WTC11 (cell line): ENCODE measurements around the gene C17orf113. TPM values are rescaled to one million over a fixed set of nuclear protein-coding genes. Genes with fewer than 3 reads are reported as not detected.

Experiments used
- ATAC-seq: fragments of 200-7000 bp; cut with Tn5 transposase; 2 replicates; pipeline ENCODE4 v1.10.0; 2021; ENCODE audit warnings: mild to moderate bottlenecking, moderate library complexity
- CTCF ChIA-PET: fragments of 300-600 bp; sonication (Branson Sonifier 250); formaldehyde crosslinking; loops from one replicate; lab custom pipeline; 2021; ENCODE audit warnings: antibody characterized with exemption; lab: Charles Lee
- POLR2A ChIA-PET: fragments of 350-600 bp; sonication (Branson Sonifier 250); formaldehyde crosslinking; loops from one replicate; lab custom pipeline; 2021; ENCODE audit warnings: antibody characterized with exemption; lab: Charles Lee
- DNase-seq: peaks from one replicate; pipeline ENCODE4 v3.0.0; 2021; ENCODE audit warnings: low spot score
- H3K27ac Mint-ChIP-seq: 2 replicates; pipeline ENCODE4 v1.8.0; 2021; ENCODE audit warnings: mixed read lengths
- H3K27me3 Mint-ChIP-seq: 2 replicates; pipeline ENCODE4 v1.8.0; 2021; ENCODE audit warnings: low read depth, mild to moderate bottlenecking, moderate library complexity, mixed read lengths
- H3K36me3 Mint-ChIP-seq: 2 replicates; pipeline ENCODE4 v1.8.0; 2021; ENCODE audit warnings: mixed read lengths
- H3K4me1 Mint-ChIP-seq: 2 replicates; pipeline ENCODE4 v1.8.0; 2022; ENCODE audit warnings: mixed read lengths
- H3K4me3 Mint-ChIP-seq: 2 replicates; pipeline ENCODE4 v1.8.0; 2021; ENCODE audit warnings: mild to moderate bottlenecking, moderate library complexity, mixed read lengths
- H3K9me3 Mint-ChIP-seq: 2 replicates; pipeline ENCODE4 v1.8.0; 2021; ENCODE audit warnings: mixed read lengths
- CBFB ChIP-seq: sonication (generic); formaldehyde crosslinking; IDR thresholded peaks from 2 replicates; pipeline ENCODE4 v1.8.1; 2022; ENCODE audit warnings: mild to moderate bottlenecking, low read depth, missing genetic modification reagents
- EMX1 ChIP-seq: fragments of 250-450 bp; sonication (Bioruptor Pico); IDR thresholded peaks from 2 replicates; pipeline ENCODE4 v1.8.0; 2021; ENCODE audit warnings: mild to moderate bottlenecking
- FOXJ3 ChIP-seq: sonication (generic); formaldehyde crosslinking; IDR thresholded peaks from 2 replicates; pipeline ENCODE4 v1.9.0; 2021; ENCODE audit warnings: missing genetic modification reagents, mild to moderate bottlenecking, borderline replicate concordance
- FOXK1 ChIP-seq: sonication (generic); formaldehyde crosslinking; IDR thresholded peaks from 2 replicates; pipeline ENCODE4 v1.8.0; 2022; ENCODE audit warnings: mild to moderate bottlenecking, moderate library complexity, missing genetic modification reagents
- JAZF1 ChIP-seq: fragments of 250-450 bp; sonication (Bioruptor Pico); IDR thresholded peaks from 2 replicates; pipeline ENCODE4 v1.9.0; 2021; ENCODE audit warnings: moderate library complexity, mild to moderate bottlenecking, inconsistent platforms
- NR3C1 ChIP-seq: sonication (generic); formaldehyde crosslinking; conservative IDR thresholded peaks from 2 replicates; pipeline ENCODE4 v1.8.1; 2023; ENCODE audit warnings: low read depth, mild to moderate bottlenecking, missing genetic modification reagents
- OVOL2 ChIP-seq: fragments of 250-450 bp; sonication (Bioruptor Pico); IDR thresholded peaks from 2 replicates; pipeline ENCODE4 v1.9.0; 2021; ENCODE audit warnings: mild to moderate bottlenecking, borderline replicate concordance
- TEAD4 ChIP-seq: sonication (generic); formaldehyde crosslinking; IDR thresholded peaks from 2 replicates; pipeline ENCODE4 v1.8.0; 2022; ENCODE audit warnings: mild to moderate bottlenecking, missing genetic modification reagents
- ZNF219 ChIP-seq: sonication (generic); formaldehyde crosslinking; IDR thresholded peaks from 2 replicates; pipeline ENCODE4 v1.8.0; 2023; ENCODE audit warnings: missing genetic modification reagents, mild to moderate bottlenecking, borderline replicate concordance
- ZNF232 ChIP-seq: sonication (generic); formaldehyde crosslinking; IDR thresholded peaks from 2 replicates; pipeline ENCODE4 v1.8.0; 2022; ENCODE audit warnings: mild to moderate bottlenecking, missing genetic modification reagents
- total RNA-seq: library from RNA; stranded (reverse); gene quantifications from 3 replicates; pipeline ENCODE4 v1.2.3, GENCODE V29; 2021
- TF ChIP-seq, protein P1 (sequence below): fragments of 250-450 bp; sonication (Bioruptor Pico); IDR thresholded peaks from 2 replicates; pipeline ENCODE4 v2.1.2; 2022; ENCODE audit warnings: mild to moderate bottlenecking, moderate library complexity
- TF ChIP-seq, protein P2 (sequence below): sonication (generic); formaldehyde crosslinking; IDR thresholded peaks from 2 replicates; pipeline ENCODE4 v1.8.0; 2022; ENCODE audit warnings: mild to moderate bottlenecking, missing genetic modification reagents
- TF ChIP-seq, protein P3 (sequence below): sonication (generic); formaldehyde crosslinking; IDR thresholded peaks from 2 replicates; pipeline ENCODE4 v1.8.0; 2022; ENCODE audit warnings: missing genetic modification reagents
- TF ChIP-seq, protein P4 (sequence below): sonication (generic); formaldehyde crosslinking; IDR thresholded peaks from 2 replicates; pipeline ENCODE4 v1.8.0; 2022; ENCODE audit warnings: mild to moderate bottlenecking, missing genetic modification reagents
- TF ChIP-seq, protein P5 (sequence below): sonication (generic); formaldehyde crosslinking; IDR thresholded peaks from 2 replicates; pipeline ENCODE4 v1.8.1; 2023; ENCODE audit warnings: mild to moderate bottlenecking, missing genetic modification reagents, moderate library complexity
- TF ChIP-seq, protein P6 (sequence below): sonication (generic); formaldehyde crosslinking; IDR thresholded peaks from 2 replicates; pipeline ENCODE4 v1.8.1; 2023; ENCODE audit warnings: mild to moderate bottlenecking, missing genetic modification reagents, borderline replicate concordance
- TF ChIP-seq, protein P7 (sequence below): sonication (generic); formaldehyde crosslinking; IDR thresholded peaks from 2 replicates; pipeline ENCODE4 v1.8.1; 2023; ENCODE audit warnings: mild to moderate bottlenecking, moderate library complexity, missing genetic modification reagents

Gene C17orf113
- total RNA-seq, 1 experiment from 2014 or later = 1.9 TPM

DNA sequence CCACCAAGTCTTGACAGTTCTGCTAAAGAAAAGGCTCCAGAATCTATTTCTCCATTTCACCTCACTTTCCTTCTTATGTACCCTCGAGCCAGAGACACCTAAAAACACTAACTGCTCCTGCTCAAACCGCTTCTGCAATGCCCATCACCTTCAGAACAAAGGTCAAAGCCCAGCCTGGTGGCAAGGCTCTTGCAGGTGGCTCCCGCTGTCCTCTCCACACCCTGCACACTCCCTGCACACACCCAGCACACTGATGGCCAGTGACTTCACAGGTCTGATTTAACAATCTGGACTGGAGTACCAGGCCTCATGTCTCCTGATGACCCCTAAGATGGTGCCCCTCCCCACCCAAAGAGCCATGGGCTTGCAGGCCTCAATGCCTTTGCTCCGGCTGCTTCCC, 9.8 kb upstream of the C17orf113 start:
- CTCF ChIA-PET = interaction anchor here (1.1 to 2.3 kb wide), 3 partner anchors 12 to 41 kb away, joined by 4 to 13 read pairs (median 6); no protein-coding TSS in a partner anchor
- POLR2A ChIA-PET = no interaction called here
- Mint-ChIP-seq H3K4me1 (peaks cover 25% of the 10 kb centered on the region), H3K27ac (no peak overlapping the region; the same call in 1 of the 2 replicates), H3K4me3 (no peak overlapping the region)
- TF ChIP-seq, protein P1, sequence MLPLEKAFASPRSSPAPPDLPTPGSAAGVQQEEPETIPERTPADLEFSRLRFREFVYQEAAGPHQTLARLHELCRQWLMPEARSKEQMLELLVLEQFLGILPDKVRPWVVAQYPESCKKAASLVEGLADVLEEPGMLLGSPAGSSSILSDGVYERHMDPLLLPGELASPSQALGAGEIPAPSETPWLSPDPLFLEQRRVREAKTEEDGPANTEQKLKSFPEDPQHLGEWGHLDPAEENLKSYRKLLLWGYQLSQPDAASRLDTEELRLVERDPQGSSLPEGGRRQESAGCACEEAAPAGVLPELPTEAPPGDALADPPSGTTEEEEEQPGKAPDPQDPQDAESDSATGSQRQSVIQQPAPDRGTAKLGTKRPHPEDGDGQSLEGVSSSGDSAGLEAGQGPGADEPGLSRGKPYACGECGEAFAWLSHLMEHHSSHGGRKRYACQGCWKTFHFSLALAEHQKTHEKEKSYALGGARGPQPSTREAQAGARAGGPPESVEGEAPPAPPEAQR = no peak
- TF ChIP-seq, all 79 proteins: peak for 0
- no peaks in the 10 kb centered on the region for H3K36me3 Mint-ChIP-seq
- ATAC-seq (no peak), DNase-seq (no peak)
- no peaks in the 10 kb centered on the region for H3K9me3 Mint-ChIP-seq
- no peaks in the 10 kb centered on the region; the same call in 1 of the 2 replicates for H3K27me3 Mint-ChIP-seq

DNA sequence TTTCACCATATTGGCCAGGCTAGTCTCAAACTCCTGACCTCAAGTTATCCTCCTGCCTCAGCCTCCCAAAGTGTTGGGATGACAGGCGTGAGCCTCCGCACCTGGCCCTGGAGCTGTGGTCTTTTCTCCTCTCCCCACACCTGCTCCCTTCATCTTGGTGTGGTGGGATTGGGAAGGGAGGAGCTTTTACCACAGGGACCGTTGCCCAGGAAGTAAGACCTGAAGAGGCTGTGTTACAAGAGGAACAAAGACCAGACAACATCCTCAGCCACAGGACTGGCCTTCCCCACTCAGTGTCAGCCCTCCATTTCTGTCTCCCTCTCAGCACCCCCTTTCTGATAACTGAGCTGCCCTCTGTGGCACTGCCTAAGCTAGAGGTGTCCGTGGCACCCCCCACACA, 9.4 kb upstream of the C17orf113 start:
- Mint-ChIP-seq H3K27ac (no peak overlapping the region; the same call in 1 of the 2 replicates), H3K4me3 (no peak overlapping the region), H3K4me1 (peaks cover 29% of the 10 kb centered on the region), H3K9me3 (no peaks in the 10 kb centered on the region), H3K27me3 (no peaks in the 10 kb centered on the region; the same call in 1 of the 2 replicates), H3K36me3 (no peaks in the 10 kb centered on the region)
- POLR2A ChIA-PET = no interaction called here
- TF ChIP-seq, protein P2, sequence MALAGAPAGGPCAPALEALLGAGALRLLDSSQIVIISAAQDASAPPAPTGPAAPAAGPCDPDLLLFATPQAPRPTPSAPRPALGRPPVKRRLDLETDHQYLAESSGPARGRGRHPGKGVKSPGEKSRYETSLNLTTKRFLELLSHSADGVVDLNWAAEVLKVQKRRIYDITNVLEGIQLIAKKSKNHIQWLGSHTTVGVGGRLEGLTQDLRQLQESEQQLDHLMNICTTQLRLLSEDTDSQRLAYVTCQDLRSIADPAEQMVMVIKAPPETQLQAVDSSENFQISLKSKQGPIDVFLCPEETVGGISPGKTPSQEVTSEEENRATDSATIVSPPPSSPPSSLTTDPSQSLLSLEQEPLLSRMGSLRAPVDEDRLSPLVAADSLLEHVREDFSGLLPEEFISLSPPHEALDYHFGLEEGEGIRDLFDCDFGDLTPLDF (CRISPR knock-in tag) = no peak
- TF ChIP-seq NR3C1 (CRISPR knock-in tag) (no peak), OVOL2 (CRISPR knock-in tag) (no peak), TEAD4 (no peak), CBFB (no peak), FOXK1 (CRISPR knock-in tag) (no peak), ZNF232 (CRISPR knock-in tag) (no peak), FOXJ3 (CRISPR knock-in tag) (no peak), ZNF219 (CRISPR knock-in tag) (no peak), JAZF1 (no peak)
- TF ChIP-seq, protein P3, sequence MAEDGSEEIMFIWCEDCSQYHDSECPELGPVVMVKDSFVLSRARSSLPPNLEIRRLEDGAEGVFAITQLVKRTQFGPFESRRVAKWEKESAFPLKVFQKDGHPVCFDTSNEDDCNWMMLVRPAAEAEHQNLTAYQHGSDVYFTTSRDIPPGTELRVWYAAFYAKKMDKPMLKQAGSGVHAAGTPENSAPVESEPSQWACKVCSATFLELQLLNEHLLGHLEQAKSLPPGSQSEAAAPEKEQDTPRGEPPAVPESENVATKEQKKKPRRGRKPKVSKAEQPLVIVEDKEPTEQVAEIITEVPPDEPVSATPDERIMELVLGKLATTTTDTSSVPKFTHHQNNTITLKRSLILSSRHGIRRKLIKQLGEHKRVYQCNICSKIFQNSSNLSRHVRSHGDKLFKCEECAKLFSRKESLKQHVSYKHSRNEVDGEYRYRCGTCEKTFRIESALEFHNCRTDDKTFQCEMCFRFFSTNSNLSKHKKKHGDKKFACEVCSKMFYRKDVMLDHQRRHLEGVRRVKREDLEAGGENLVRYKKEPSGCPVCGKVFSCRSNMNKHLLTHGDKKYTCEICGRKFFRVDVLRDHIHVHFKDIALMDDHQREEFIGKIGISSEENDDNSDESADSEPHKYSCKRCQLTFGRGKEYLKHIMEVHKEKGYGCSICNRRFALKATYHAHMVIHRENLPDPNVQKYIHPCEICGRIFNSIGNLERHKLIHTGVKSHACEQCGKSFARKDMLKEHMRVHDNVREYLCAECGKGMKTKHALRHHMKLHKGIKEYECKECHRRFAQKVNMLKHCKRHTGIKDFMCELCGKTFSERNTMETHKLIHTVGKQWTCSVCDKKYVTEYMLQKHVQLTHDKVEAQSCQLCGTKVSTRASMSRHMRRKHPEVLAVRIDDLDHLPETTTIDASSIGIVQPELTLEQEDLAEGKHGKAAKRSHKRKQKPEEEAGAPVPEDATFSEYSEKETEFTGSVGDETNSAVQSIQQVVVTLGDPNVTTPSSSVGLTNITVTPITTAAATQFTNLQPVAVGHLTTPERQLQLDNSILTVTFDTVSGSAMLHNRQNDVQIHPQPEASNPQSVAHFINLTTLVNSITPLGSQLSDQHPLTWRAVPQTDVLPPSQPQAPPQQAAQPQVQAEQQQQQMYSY (CRISPR knock-in tag) = no peak
- TF ChIP-seq, protein P4, sequence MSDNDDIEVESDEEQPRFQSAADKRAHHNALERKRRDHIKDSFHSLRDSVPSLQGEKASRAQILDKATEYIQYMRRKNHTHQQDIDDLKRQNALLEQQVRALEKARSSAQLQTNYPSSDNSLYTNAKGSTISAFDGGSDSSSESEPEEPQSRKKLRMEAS (CRISPR knock-in tag) = no peak
- CTCF ChIA-PET = interaction anchor here (1.1 to 2.3 kb wide), 3 partner anchors 12 to 41 kb away, joined by 4 to 13 read pairs (median 6); no protein-coding TSS in a partner anchor
- DNase-seq (no peak), ATAC-seq (no peak)

DNA sequence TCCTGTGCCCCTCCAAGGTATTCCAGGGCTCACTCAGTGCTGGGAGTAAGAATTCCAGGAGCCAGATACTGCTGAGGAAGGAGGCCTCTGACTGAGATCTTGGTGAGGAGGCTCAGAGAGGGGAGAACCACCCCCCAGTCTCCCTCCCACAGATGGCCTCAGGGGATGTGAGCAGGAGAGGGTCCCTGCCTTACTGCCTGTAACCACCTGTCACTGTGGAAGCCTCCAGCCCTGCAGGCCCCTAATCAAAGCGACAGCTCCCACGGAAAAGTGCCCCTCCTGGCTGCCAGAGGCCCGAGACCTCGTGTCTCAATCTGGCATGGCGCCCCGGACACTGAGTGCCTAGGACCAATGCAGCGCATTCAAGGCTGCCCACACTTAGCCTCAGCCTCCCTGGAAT, 7.7 kb upstream of the C17orf113 start:
- Mint-ChIP-seq H3K4me3 (no peak overlapping the region), H3K36me3 (no peaks in the 10 kb centered on the region)
- CTCF ChIA-PET = interaction anchor here (0.6 to 2.0 kb wide), 5 partner anchors 10 to 43 kb away, joined by 3 to 7 read pairs (median 4); no protein-coding TSS in a partner anchor

More for the DNA sequence above, 7.7 kb upstream of the C17orf113 start:
- H3K27ac Mint-ChIP-seq = no peak overlapping the region
- peaks cover 34% of the 10 kb centered on the region for H3K4me1 Mint-ChIP-seq
- no peaks in the 10 kb centered on the region for H3K27me3 Mint-ChIP-seq
- POLR2A ChIA-PET = no interaction called here
- no peak for ATAC-seq
- TF ChIP-seq ZNF232 (CRISPR knock-in tag) = no peak
- TF ChIP-seq, protein P5, sequence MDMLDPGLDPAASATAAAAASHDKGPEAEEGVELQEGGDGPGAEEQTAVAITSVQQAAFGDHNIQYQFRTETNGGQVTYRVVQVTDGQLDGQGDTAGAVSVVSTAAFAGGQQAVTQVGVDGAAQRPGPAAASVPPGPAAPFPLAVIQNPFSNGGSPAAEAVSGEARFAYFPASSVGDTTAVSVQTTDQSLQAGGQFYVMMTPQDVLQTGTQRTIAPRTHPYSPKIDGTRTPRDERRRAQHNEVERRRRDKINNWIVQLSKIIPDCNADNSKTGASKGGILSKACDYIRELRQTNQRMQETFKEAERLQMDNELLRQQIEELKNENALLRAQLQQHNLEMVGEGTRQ (CRISPR knock-in tag) = no peak
- TF ChIP-seq, protein P6, sequence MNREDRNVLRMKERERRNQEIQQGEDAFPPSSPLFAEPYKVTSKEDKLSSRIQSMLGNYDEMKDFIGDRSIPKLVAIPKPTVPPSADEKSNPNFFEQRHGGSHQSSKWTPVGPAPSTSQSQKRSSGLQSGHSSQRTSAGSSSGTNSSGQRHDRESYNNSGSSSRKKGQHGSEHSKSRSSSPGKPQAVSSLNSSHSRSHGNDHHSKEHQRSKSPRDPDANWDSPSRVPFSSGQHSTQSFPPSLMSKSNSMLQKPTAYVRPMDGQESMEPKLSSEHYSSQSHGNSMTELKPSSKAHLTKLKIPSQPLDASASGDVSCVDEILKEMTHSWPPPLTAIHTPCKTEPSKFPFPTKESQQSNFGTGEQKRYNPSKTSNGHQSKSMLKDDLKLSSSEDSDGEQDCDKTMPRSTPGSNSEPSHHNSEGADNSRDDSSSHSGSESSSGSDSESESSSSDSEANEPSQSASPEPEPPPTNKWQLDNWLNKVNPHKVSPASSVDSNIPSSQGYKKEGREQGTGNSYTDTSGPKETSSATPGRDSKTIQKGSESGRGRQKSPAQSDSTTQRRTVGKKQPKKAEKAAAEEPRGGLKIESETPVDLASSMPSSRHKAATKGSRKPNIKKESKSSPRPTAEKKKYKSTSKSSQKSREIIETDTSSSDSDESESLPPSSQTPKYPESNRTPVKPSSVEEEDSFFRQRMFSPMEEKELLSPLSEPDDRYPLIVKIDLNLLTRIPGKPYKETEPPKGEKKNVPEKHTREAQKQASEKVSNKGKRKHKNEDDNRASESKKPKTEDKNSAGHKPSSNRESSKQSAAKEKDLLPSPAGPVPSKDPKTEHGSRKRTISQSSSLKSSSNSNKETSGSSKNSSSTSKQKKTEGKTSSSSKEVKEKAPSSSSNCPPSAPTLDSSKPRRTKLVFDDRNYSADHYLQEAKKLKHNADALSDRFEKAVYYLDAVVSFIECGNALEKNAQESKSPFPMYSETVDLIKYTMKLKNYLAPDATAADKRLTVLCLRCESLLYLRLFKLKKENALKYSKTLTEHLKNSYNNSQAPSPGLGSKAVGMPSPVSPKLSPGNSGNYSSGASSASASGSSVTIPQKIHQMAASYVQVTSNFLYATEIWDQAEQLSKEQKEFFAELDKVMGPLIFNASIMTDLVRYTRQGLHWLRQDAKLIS (CRISPR knock-in tag) = no peak
- no peak for TF ChIP-seq EMX1 (CRISPR knock-in tag)
- TF ChIP-seq, protein P7, sequence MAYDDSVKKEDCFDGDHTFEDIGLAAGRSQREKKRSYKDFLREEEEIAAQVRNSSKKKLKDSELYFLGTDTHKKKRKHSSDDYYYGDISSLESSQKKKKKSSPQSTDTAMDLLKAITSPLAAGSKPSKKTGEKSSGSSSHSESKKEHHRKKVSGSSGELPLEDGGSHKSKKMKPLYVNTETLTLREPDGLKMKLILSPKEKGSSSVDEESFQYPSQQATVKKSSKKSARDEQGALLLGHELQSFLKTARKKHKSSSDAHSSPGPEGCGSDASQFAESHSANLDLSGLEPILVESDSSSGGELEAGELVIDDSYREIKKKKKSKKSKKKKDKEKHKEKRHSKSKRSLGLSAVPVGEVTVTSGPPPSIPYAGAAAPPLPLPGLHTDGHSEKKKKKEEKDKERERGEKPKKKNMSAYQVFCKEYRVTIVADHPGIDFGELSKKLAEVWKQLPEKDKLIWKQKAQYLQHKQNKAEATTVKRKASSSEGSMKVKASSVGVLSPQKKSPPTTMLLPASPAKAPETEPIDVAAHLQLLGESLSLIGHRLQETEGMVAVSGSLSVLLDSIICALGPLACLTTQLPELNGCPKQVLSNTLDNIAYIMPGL (CRISPR knock-in tag) = no peak
- no peaks in the 10 kb centered on the region for H3K9me3 Mint-ChIP-seq
- DNase-seq = no peak
